Large intestine (tissue), 3 donors: ENCODE measurements around the gene EGFL6. TPM values are rescaled to one million over a fixed set of nuclear protein-coding genes. Genes with fewer than 3 reads are reported as not detected.
A peak's percentile ranks its signal among the peaks of the same experiment; 100 is the strongest.

Experiments used
- DNase-seq, 2 donors: peaks; one replicate each; pipeline versions ENCODE4 v3.0.0 to v3.0.0-alpha.2; 2013
- H3K27ac ChIP-seq: one replicate; pipeline ENCODE4 v1.5.1; 2013; ENCODE audit warnings: low read length
- H3K27me3 ChIP-seq: 2 replicates; pipeline ENCODE4 v1.6.1; 2013; ENCODE audit warnings: low read length; ENCODE audit not compliant: control insufficient read depth, insufficient read depth
- H3K36me3 ChIP-seq: 2 replicates; pipeline ENCODE4 v1.6.1; 2013; ENCODE audit warnings: low read length; ENCODE audit not compliant: control insufficient read depth, insufficient read depth
- H3K4me1 ChIP-seq: one replicate; pipeline ENCODE4 v1.6.1; 2013; ENCODE audit warnings: low read length; ENCODE audit not compliant: control insufficient read depth, insufficient read depth
- H3K4me3 ChIP-seq: one replicate; pipeline ENCODE4 v1.5.1; 2013; ENCODE audit warnings: low read length
- H3K9me3 ChIP-seq: one replicate; pipeline ENCODE4 v1.6.1; 2013; ENCODE audit warnings: mild to moderate bottlenecking, low read depth, low read length, moderate library complexity; ENCODE audit not compliant: control insufficient read depth
- WGBS: methylation state at CpG from one replicate; pipeline ENCODE4 v1.1.5; 2013; ENCODE audit warnings: low lambda C conversion rate; ENCODE audit not compliant: insufficient coverage; 5-methylcytosine and 5-hydroxymethylcytosine counted together
- polyA plus RNA-seq: library from polyadenylated mRNA; unstranded; fragments of 120-200 nt; gene quantifications from one replicate; pipeline ENCODE4 v1.2.1, GENCODE V29; 2013

Gene EGFL6
- polyA plus RNA-seq, 1 donor = 7.3 TPM

DNA sequence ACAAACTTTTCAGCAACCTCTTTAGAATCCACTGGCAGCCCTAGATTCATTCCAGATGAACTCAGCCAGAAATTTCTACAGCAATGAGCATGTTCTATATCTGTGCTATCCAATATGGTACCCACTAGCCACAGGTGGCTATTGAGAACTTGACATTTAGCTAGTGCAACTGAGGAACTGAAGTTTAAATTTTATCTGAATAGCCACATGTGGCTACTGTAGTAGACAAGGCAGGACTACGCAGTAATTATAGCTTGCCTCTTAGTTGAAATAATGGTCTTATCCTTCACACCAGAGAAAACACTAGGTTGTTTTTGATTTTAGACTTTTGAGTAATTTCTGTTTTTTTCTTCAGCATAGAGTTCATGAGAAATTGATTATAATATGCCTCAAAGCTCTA is 80.9 kb downstream of the EGFL6 start:
- Histone ChIP-seq H3K4me1 (peaks cover 5% of the 10 kb centered on the region), H3K27ac (no peak overlapping the region), H3K36me3 (no peaks in the 10 kb centered on the region), H3K4me3 (no peak overlapping the region), H3K9me3 (no peaks in the 10 kb centered on the region), H3K27me3 (no peaks in the 10 kb centered on the region)
- WGBS = no CpG with 5 or more reads among the region's 1 CpG
- DNase-seq = no peak

DNA sequence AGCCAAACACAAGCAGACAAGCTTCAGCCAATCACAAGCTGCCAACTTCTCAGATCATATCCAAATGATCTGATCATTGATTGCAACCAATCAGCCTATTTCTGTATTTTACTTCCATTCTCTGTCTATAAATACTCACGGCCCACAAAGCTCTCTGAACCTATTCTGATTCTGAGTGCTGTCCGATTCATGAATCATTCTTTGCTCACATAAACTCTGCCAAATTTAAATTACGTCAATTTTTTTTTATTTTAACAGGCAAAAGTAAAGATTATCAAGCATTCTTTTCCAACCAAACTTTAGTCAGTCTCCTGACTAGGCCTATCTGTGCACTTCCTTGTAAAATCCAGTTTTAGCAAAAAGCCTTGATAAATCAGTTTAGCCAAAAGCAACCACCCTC is 81.7 kb downstream of the EGFL6 start:
- DNase-seq = no peak
- 93% methylated on average over 2 of the region's 3 CpGs for WGBS
- H3K9me3 ChIP-seq = no peaks in the 10 kb centered on the region
- no peak overlapping the region for H3K4me3 ChIP-seq
- H3K4me1 ChIP-seq = peaks cover 5% of the 10 kb centered on the region
- H3K36me3 ChIP-seq = peaks cover 6% of the 10 kb centered on the region
- no peak overlapping the region for H3K27ac ChIP-seq
- H3K27me3 ChIP-seq = no peaks in the 10 kb centered on the region

DNA sequence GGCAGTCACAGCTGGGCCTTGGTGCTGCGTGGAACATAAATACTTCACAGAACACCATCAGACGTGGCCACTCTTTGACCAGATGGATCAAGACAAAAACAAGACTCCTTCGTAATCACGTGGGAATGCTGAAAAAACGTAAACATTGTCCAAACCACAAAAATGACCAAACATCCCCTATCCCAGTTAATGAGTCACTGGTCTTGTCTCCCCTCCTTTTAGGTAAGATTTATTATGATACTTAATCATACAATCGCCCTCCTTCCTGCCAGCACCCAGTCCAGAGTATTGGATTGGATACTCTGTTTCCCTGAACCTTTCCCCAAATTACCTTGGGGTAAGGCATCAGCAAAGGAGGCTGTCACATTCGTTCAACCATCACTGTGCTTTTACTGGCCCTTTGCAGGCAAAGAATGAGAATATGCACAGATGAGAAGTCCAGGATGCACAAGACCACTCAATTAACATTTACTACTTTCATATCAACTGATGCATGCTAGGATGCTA is 82.9 kb downstream of the EGFL6 start:
- Histone ChIP-seq H3K4me1 (peaks cover 3% of the 10 kb centered on the region), H3K27ac (peak overlapping the region; percentile 75), H3K4me3 (peak overlapping the region; percentile 68), H3K36me3 (peaks cover 6% of the 10 kb centered on the region), H3K27me3 (no peaks in the 10 kb centered on the region), H3K9me3 (no peaks in the 10 kb centered on the region)
- WGBS = no CpG with 5 or more reads among the region's 7 CpGs
- DNase-seq = no peak

DNA sequence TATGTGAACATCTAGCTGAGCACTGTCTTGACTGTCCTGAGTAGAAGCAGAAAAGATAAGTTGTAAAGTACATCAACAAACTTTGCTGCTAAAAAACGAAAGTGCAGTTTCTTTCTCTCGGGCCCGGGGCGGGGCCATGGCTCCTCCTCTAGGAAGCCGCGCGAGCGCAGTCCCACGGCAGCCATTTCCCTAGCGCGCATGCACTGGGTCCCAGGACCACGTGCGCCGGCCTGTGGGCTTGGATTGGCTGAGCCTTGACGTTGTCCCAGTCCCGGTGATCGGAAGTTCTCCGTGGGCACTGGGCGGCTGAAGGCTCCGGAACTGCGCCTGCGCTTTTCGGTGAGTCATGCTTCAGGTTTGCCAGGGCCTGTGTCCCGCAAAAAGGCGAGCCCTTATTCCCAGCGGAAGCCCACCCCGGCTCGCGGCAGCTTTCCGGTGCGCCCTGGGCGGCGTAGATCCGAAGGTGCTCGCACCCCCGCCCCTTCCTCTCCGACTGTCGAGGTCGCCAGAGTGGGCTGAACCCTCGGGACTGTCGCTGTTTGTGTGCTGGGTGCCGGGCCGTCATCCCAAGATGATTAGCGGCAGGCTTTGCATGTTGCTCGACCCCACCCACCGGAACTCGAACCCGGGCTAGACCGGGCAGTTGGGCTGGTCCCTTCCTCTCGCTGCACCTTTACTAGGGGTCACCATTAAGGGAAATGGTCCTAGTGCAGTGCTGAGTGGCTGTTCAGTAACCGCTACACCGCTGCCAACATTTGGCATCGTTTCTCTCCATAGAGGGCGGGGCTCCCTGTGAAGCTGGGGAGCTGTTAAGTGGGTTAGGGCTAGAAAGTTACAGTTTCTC is 83.7 kb downstream of the EGFL6 start, which contains the start of gene TCEANC:
Gene TCEANC (plus strand): TSS at position 292 of the 844 bp plus-strand sequence. CDS start 9,368 bp downstream, outside the sequence.
- Histone ChIP-seq H3K4me3 (peak within 1 kb of the TSS; percentile 68), H3K9me3 (no peaks in the 10 kb centered on the region), H3K36me3 (peaks cover 6% of the 10 kb centered on the region), H3K4me1 (peaks cover 3% of the 10 kb centered on the region), H3K27me3 (no peaks in the 10 kb centered on the region), H3K27ac (peak within 1 kb of the TSS; percentile 97)
- no CpG with 5 or more reads among the region's 54 CpGs for WGBS
- DNase-seq = peak; percentile 96 to 97

DNA sequence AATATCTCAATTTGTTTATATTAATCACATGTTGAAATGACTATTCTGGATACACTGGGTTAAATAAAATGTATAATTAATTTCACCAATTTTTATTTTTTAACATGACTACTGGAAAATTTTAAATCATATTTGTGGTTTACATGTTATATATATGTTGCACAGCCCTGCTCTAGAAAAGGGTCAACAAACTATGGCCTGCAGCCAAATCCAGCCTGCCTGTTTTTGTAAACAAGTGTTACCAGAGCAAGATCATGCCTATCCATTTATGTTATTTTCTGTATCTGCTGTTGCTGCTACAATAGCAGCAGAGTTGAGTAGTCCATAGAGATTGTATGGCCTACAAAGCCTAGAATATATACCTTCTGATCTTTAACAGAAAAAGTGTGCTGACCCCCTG is 84.7 kb downstream of the EGFL6 start:
- H3K9me3 ChIP-seq = no peaks in the 10 kb centered on the region
- peaks cover 6% of the 10 kb centered on the region for H3K36me3 ChIP-seq
- no peak overlapping the region for H3K4me3 ChIP-seq
- peak overlapping the region; percentile 97 for H3K27ac ChIP-seq
- peaks cover 3% of the 10 kb centered on the region for H3K4me1 ChIP-seq
- H3K27me3 ChIP-seq = no peaks in the 10 kb centered on the region
- DNase-seq = no peak

DNA sequence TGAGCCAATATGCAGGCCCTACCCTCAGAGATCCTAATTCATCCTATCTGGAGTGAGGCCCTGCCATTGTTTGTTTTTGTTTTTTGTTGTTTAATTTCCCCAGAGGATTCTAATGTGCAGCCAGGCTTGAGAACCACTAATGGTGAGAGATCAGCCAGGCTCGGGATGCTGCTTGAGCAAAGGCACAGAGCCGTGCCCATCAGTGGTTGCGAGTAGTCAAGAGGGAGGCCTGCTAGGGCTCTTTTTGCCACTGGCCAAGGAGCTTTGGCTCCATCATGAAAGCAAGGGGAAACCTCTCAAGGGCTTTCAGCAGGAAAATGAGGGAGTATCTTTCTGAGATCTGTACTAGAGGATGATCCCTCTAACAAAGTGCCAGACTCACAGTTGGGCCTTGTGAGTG is 86.3 kb downstream of the EGFL6 start:
- Histone ChIP-seq H3K36me3 (peaks cover 6% of the 10 kb centered on the region), H3K4me3 (no peak overlapping the region), H3K9me3 (no peaks in the 10 kb centered on the region), H3K27ac (no peak overlapping the region), H3K4me1 (peaks cover 3% of the 10 kb centered on the region), H3K27me3 (no peaks in the 10 kb centered on the region)
- WGBS = no CpG with 5 or more reads among the region's 3 CpGs
- DNase-seq = no peak

DNA sequence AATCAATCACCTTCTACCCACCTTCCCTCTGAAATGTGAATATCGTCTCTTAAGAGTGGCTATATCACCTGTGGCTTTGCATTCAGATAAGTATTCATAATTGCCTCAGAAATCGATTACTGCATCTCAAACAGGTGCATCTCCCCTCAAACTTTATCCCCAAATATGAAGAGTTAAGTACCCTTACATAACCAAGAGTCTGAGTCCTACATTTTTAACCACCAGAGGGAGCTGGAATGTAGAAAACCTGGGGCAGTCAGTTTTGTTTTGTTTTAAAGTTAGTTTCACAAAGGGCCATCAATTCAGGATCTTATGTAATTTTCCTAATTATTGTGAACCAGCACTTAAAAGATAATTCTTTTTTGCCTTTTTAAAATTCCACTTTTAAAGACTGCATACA is 89.2 kb downstream of the EGFL6 start:
- Histone ChIP-seq H3K27me3 (no peaks in the 10 kb centered on the region), H3K4me3 (no peak overlapping the region), H3K4me1 (no peaks in the 10 kb centered on the region), H3K27ac (no peak overlapping the region), H3K9me3 (no peaks in the 10 kb centered on the region), H3K36me3 (peaks cover 6% of the 10 kb centered on the region)
- no CpG with 5 or more reads among the region's 2 CpGs for WGBS
- peak; percentile 22 for DNase-seq

DNA sequence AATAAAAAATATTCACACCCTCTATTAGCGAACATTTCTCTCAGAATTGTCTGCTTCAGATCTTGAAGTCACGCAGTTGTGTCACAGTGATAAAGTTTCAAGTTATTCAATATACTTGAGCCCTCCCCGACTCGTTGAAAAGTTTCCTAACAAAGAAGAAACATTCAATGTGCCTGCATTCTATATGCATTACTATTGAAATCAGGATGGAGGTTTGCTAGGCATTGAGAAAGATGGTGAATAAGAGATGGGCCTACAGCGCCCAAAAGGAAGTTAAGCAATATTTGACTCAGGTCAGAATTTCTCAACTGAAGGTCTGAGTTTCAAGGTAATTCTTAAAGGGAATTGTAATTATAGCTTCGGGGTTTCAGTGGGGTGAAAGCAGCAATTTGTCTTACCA is 89.7 kb downstream of the EGFL6 start:
- Histone ChIP-seq H3K4me1 (no peaks in the 10 kb centered on the region), H3K4me3 (no peak overlapping the region), H3K27ac (no peak overlapping the region), H3K36me3 (peaks cover 6% of the 10 kb centered on the region), H3K9me3 (no peaks in the 10 kb centered on the region), H3K27me3 (no peaks in the 10 kb centered on the region)
- no CpG with 5 or more reads among the region's 6 CpGs for WGBS
- DNase-seq = no peak

DNA sequence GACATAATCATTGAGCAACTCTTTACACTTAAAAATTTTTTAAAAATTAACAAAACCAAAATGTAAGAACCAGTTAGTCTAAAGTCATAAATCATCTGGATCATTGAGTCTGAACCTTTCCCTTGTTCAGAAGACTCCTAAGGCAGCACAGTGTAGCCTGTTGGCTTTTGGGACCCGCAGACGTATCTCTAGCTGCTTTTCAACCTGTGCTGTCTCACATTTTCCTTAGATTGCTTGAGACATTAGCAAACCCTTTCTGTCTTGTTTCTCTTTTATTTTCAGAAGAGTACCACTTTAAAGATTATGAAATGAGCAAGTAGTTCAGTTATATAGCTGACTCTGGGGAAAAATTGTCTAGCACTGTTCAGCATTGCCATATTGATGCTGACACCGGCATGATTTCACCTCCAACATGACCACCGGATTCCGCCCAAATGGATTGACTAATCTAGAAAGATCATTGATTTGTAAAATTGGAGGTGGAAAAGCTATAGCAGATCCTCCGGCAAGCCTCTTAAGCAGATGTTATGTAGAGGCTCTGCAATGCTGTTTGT is 92.4 kb downstream of the EGFL6 start:
- no peak overlapping the region for H3K27ac ChIP-seq
- H3K27me3 ChIP-seq = no peaks in the 10 kb centered on the region
- no peak for DNase-seq

DNA sequence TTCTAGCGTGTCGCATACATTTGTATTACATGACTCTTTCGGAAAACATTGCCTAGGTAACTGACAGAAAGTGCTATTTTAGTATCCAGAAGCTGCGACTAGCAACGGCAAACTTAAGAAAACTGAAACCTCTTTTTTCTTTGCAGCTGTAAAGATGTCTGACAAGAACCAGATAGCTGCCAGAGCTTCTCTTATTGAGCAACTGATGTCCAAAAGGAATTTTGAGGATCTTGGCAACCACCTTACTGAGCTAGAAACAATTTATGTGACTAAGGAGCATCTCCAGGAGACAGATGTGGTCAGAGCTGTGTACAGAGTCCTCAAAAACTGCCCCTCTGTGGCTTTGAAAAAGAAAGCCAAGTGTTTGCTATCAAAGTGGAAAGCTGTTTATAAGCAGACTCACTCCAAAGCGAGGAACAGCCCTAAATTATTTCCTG is 93.0 kb downstream of the EGFL6 start:
- H3K9me3 ChIP-seq = no peaks in the 10 kb centered on the region
- WGBS = no CpG with 5 or more reads among the region's 6 CpGs

More for the DNA sequence above, 92.4 kb downstream of the EGFL6 start:
- WGBS = no CpG with 5 or more reads among the region's 6 CpGs
- H3K9me3 ChIP-seq = no peaks in the 10 kb centered on the region
- H3K4me1 ChIP-seq = no peaks in the 10 kb centered on the region
- no peaks in the 10 kb centered on the region for H3K36me3 ChIP-seq
- H3K4me3 ChIP-seq = no peak overlapping the region

More for the DNA sequence above, 93.0 kb downstream of the EGFL6 start:
- peak in 1 of 2 donors; percentile 4 for DNase-seq
- Histone ChIP-seq H3K27ac (peak overlapping the region; percentile 17), H3K36me3 (no peaks in the 10 kb centered on the region), H3K4me3 (no peak overlapping the region), H3K4me1 (no peaks in the 10 kb centered on the region), H3K27me3 (no peaks in the 10 kb centered on the region)
